ENCODE measurements around the gene TPM1.

TPM1 gene

GRCh38 chr15:63076714-63077046 lies 34.1 kb downstream of the TPM1 start:
- no peak for DNase-seq (ENCODE audit: extremely low read depth, low read depth)
- no peak for TF ChIP-seq CTCF (IDR thresholded peaks at IDR 0.05; ENCODE audit: low read depth, low read length)

- DNase-seq (ENCODE audit: extremely low read depth, low read depth) = no peak
- no peak for TF ChIP-seq CTCF (IDR thresholded peaks at IDR 0.05; ENCODE audit: low read depth, low read length)
Measured at GRCh38 chr15:63077952-63078351, 35.4 kb downstream of the TPM1 start.

GRCh38 chr15:63079947-63080626 lies 37.5 kb downstream of the TPM1 start:
- DNase-seq (ENCODE audit: extremely low read depth, low read depth) = no peak

GRCh38 chr15:63080634-63081250 lies 38.2 kb downstream of the TPM1 start:
- no peak for TF ChIP-seq CTCF (IDR thresholded peaks at IDR 0.05; ENCODE audit: low read depth, low read length)
- no peak for DNase-seq (ENCODE audit: extremely low read depth, low read depth)

More at GRCh38 chr15:63079947-63080626, 37.5 kb downstream of the TPM1 start:
- no peak for TF ChIP-seq CTCF (IDR thresholded peaks at IDR 0.05; ENCODE audit: low read depth, low read length)

- no peak for DNase-seq (ENCODE audit: extremely low read depth, low read depth)
Measured at GRCh38 chr15:63082366-63082765, 39.8 kb downstream of the TPM1 start.

GRCh38 chr15:63083044-63083443 lies 40.5 kb downstream of the TPM1 start:
- TF ChIP-seq CTCF (IDR thresholded peaks at IDR 0.05; ENCODE audit: low read depth, low read length) = no peak
- DNase-seq (ENCODE audit: extremely low read depth, low read depth) = no peak

More at GRCh38 chr15:63082366-63082765, 39.8 kb downstream of the TPM1 start:
- TF ChIP-seq CTCF (IDR thresholded peaks at IDR 0.05; ENCODE audit: low read depth, low read length) = no peak

GRCh38 chr15:63083541-63083940 lies 41.0 kb downstream of the TPM1 start:
- TF ChIP-seq CTCF (IDR thresholded peaks at IDR 0.05; ENCODE audit: low read depth, low read length) = no peak
- no peak for DNase-seq (ENCODE audit: extremely low read depth, low read depth)

Measured in AG09319 (cell line).